HG03045 (cell line): ENCODE results near the gene CCDC154.
A peak's percentile ranks its signal among the peaks of the same experiment; 100 is the strongest.
"Not testable (repeated sequence)": the region's sequence is repeated elsewhere in the genome, so short reads cannot be mapped to it uniquely, and the experiment has no call there.

Source experiments
- ATAC-seq: cut with Tn5 transposase; IDR thresholded peaks from one replicate; pipeline ENCODE4 v1.9.1; 2021; ENCODE audit warnings: mild to moderate bottlenecking, moderate library complexity; ENCODE audit not compliant: unreplicated experiment

Gene CCDC154, protein sequence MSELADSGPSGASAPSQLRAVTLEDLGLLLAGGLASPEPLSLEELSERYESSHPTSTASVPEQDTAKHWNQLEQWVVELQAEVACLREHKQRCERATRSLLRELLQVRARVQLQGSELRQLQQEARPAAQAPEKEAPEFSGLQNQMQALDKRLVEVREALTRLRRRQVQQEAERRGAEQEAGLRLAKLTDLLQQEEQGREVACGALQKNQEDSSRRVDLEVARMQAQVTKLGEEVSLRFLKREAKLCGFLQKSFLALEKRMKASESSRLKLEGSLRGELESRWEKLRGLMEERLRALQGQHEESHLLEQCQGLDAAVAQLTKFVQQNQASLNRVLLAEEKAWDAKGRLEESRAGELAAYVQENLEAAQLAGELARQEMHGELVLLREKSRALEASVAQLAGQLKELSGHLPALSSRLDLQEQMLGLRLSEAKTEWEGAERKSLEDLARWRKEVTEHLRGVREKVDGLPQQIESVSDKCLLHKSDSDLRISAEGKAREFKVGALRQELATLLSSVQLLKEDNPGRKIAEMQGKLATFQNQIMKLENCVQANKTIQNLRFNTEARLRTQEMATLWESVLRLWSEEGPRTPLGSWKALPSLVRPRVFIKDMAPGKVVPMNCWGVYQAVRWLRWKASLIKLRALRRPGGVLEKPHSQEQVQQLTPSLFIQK

GRCh38 chr16:1443980-1444729 is at the start of gene CCDC154:
TSS of gene CCDC154 (minus strand) at chr16:1444556. CDS start at chr16:1444322, 234 bp downstream.
- ATAC-seq = no peak

DNA sequence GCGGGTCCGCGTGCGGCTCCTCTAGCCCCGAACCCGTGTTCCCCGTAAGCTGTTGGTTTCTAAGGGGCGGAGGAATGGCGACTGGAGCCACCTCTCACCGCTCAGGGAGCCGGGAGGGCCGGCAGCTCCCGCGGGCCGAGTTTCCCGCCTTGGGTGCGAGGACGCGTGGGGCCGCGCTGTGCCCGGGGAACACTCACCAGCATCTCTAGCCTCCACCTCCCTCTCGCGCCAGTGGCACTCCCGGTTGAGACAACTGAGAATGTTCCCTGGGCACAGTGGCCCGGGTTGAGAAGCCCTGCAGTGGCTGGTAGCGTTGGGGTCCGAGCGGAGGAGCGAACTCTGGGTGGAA is 49.4 kb upstream of the CCDC154 start:
- peak; percentile 14 for ATAC-seq

- ATAC-seq = peak; percentile 64
Measured at GRCh38 chr16:1492923-1493745, 48.8 kb upstream of the CCDC154 start, which contains the start of gene TELO2. TSS of gene TELO2 (plus strand) at chr16:1493360. CDS start at chr16:1494282, 922 bp downstream.

GRCh38 chr16:1492082-1492922 is 47.9 kb upstream of the CCDC154 start:
- no peak for ATAC-seq

DNA sequence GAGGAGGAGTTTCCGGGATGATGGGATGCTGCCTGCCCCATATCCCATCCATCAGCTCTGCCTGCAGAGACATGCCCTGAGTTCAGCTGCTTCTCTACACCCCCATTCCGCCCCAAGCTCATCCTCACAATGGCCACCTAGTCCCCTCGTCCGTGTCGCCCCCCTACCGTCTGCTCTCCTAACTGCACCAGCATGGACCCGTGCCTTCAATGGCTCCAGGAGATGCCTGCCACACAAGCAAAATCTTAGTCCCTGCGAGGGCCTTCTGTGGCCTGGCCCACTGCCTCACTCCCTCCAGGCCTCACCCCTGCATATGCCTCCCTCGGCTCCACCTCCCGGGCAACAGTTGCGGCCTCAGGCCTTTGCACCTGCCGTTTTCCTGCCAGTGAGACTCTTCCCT is 47.0 kb upstream of the CCDC154 start:
- ATAC-seq = no peak

GRCh38 chr16:1489077-1489476 is 44.7 kb upstream of the CCDC154 start:
- ATAC-seq = no peak

GRCh38 chr16:1488619-1489018 is 44.3 kb upstream of the CCDC154 start, which contains the start of gene PTX4:
TSS of gene PTX4 (minus strand) at chr16:1488944. CDS start at chr16:1488909, 35 bp downstream.
- ATAC-seq = no peak

- ATAC-seq = no peak
Measured at GRCh38 chr16:1488054-1488601, 43.8 kb upstream of the CCDC154 start.

- no peak for ATAC-seq
Measured at GRCh38 chr16:1487395-1488053, 43.2 kb upstream of the CCDC154 start.

DNA sequence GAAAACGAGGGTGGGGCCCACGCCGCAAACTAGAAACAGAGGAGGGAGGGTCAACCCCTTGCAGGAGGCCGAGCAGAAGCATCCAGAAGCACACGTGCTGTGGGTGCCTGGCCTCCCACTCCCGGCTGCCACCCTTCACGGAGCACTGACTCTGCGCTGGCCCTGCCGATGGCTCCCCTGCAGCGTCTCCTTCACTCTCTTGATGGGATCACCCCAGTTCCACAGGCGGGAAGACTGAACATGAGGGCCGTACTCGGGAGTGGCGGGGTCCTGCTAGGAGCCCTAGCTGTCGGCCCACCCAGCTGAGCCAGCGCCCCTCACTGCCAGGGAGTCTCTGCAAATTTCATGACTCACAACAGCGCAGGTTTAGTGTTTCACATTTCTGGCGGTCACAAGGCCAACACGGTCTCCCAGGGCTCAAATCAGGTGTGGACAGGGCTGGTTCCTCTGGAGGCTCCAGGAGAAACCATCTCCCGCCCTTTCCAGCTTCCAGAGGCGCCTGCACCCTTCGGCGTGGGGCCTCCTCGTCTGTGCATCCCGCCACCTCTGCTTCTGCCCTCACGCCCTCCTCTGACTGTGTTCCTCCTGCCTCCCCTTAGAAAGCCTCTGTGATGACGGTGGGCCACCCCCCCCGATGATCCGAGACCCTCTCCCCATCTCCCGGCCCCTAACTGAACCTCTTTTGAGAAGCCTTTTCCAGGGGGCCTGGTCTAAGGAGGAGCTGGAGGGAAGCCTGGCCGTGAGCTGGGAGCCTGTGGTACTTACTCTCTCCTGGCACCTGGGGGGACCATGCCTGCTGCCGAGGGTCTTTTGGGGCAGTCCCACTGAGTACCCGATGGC is 42.4 kb upstream of the CCDC154 start:
- ATAC-seq = no peak

- no peak for ATAC-seq
Measured at GRCh38 chr16:1485847-1486496, 41.6 kb upstream of the CCDC154 start.

DNA sequence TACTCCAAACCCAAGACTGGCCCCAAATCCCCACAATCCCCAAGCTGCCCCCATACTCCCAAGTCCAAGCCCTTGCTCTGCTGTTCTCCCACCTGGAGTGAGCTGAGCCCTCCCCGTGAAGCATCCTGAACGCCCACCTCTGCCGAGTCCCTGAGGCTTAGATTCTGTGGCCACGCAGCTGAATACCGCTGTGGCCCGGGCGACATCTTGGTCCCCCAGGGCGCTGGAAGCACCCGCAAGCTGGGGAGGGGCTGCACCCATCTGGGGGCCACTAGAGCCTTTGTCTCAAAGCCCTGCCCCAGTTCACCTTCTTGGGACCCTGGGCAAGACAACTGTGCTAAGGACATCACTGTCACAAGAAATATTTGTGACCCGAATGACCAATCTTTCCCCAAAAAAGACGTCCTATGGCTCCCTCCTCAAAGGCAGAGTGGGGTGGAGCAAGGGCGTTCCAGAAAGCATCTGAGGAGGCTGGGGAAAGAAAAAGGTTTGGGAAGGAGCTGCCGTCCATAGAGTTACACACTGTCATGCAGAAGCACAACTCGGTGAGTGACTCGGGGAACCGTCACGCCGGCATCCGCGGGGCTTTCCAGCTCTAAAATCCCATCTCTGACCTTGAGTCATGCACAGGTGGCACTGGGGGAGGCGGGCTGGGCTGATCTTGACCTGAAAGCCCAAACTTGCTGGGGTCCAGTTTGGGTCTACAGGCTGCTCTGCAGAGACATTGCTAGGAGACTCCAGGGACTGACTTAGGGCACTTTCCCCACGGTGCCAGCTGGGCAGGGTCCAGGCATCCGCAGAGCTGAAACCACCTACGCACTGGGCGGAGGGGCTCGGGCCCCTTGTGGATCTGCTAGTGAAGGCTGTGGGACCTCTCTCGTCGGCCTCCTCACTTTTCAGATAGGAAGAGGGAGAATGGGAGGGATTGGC is 37.8 kb upstream of the CCDC154 start:
- ATAC-seq = no peak

DNA sequence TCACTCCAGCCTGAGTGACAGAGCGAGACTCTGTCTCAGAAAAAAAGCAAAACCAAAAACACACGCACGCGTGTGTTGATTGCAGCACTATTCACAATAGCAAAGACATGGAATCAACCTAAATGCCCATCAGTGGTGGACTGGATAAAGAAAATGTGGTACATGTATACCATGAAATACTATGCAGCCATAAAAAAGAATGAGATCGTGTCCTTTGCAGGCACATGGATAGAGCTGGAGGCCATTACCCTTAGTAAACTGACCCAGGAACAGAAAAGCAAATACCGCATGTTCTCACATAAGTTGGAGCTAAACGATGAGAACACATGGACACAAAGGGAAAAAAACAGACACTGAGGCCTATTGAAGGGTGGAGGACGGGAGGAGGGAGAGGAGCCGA is 34.6 kb upstream of the CCDC154 start:
- ATAC-seq = not testable (repeated sequence)

GRCh38 chr16:1477033-1477432 is 32.7 kb upstream of the CCDC154 start:
- no peak for ATAC-seq

DNA sequence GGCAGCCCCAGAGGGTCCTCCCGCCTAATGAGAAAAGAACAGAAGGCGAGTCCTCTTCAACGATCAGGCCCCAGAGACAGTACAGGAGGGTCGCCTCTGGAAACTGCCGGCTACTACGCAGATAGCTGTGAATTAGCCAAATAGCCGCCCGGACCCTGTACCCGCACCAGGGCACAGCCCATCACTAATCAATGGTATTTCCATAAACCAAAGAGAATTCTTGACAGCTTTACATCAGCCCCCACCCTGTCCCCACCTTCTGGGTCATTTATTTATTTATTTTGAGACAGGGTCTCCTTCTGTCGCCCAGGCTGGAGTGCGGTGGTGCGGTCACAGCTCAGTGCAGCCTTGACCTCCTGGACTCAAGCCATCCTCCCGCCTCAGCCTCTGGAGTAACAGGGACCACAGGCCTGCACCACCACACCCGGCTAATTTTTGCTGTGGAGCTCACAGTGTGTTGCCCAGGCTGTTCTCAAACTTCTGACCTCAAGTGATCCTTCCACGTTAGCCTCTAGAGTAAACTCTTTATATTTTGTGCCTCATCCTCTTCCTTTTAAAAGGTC is 31.3 kb upstream of the CCDC154 start:
- no peak for ATAC-seq
